GM12891 (cell line): Measurements from ENCODE around the gene WFDC9.
"Not testable (repeated sequence)": the region's sequence is repeated elsewhere in the genome, so short reads cannot be mapped to it uniquely, and the experiment has no call there.

Source experiments
- PAX5 ChIP-seq: IDR thresholded peaks from 2 replicates; pipeline ENCODE4 v1.6.1; 2011; ENCODE audit warnings: low read length, moderate library complexity, mild to moderate bottlenecking; ENCODE audit not compliant: insufficient read depth, severe bottlenecking
- POLR2A ChIP-seq: IDR thresholded peaks from 2 replicates; pipeline ENCODE4 v1.6.1; 2011; ENCODE audit warnings: low read depth, low read length, control low read depth
- POLR2AphosphoS5 ChIP-seq: IDR thresholded peaks from 2 replicates; pipeline ENCODE4 v1.6.1; 2011; ENCODE audit warnings: low read depth, low read length, control low read depth
- TAF1 ChIP-seq: IDR thresholded peaks from 2 replicates; pipeline ENCODE4 v1.6.1; 2011; ENCODE audit warnings: low read depth, low read length, control low read depth

DNA sequence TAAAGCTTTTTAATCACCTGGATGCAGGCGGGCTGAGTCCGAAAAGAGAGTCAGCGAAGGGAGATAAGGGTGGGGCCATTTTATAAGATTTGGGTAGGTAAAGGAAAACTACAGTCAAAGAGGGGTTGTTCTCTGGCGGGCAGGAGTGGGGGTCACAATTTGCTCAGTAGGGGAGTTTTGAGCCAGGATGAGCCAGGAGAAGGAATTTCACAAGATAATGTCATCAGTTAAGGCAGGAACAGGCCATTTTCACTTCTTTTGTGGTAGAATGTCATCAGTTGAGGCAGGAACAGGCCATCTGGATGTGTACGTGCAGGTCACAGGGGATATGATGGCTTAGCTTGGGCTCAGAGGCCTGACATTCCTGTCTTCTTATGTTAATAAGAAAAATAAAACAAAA, 46.8 kb downstream of the WFDC9 start:
- not testable (repeated sequence) for TF ChIP-seq TAF1, POLR2A, POLR2AphosphoS5, PAX5
